COLO668 (cell line): ENCODE results near the gene LILRA5.
"Not testable (repeated sequence)": the region's sequence is repeated elsewhere in the genome, so short reads cannot be mapped to it uniquely, and the experiment has no call there.

ENCODE experiments used
- DNase-seq: peaks from one replicate; lab custom pipeline; 2025; ENCODE audit not compliant: unreplicated experiment; lab: John Stamatoyannopoulos, UW

LILRA5 gene

DNA sequence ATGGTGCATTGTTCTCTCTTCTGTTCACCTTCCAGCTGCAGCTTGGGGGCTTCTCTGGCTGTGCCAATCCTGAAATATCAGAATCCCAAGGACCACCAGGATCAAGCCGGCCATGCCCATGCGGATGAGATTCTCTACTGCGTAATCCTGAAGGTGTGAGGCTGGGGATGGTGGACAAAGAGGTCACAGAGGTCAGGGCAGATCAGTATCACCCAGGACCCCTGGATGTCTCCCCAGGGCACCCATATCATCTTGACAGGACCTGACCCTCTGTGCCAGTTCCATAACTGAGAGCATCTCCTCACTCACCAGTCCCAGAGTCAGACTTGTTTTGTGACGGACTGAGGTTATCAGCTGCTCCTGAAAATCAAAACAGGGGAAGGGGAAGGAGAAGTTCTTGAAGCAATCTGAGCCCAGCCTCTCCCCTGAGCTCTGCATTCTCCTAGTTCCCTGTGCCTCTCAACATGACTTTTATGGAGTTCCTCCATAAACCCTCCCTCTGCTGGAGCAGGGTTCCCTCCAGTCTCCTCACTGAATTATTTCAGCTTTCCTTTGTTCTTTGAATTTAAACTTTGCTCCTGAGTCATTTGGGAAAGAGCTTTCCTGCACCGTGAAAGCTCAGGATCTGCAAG is 5.5 kb downstream of the LILRA5 start:
- DNase-seq: no peak

DNA sequence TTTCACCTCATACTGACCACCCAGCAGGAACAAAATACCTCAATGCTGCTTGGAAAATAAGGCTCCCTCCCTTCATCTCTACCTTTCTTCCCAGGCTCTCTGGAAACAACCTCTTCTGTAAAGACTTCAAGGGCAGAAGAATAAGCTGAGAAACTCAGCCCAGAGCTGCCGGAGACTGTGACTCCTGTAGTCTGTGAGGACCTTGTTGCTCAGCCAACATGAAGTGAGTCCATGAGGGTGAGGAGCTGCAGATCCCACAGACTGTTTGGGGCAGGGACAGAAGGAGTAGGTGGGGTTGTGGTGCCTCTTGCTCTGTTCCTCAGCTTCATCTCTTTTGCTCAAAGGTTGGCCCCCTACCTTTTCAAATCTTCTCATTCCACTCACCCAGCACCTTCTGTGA is 7.8 kb downstream of the LILRA5 start:
- no peak for DNase-seq

DNA sequence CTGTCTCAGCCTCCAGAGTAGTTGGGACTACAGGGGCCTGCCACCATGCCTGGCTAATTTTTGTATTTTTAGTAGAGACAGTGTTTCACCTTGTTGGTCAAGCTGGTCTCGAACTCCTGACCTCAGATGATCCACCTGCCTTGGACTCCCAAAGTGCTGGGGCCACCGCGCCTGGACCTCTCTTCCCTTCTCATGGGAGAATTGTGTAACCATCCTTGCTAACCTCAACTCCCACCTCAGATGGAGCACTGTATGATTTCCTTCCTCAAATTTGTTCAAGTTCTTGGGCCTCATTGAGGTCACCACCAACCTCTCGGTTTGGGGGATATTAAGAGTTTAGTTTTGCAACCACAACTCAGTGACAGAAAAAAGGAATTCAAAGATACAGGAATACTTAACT is 10.7 kb downstream of the LILRA5 start:
- DNase-seq: no peak

DNA sequence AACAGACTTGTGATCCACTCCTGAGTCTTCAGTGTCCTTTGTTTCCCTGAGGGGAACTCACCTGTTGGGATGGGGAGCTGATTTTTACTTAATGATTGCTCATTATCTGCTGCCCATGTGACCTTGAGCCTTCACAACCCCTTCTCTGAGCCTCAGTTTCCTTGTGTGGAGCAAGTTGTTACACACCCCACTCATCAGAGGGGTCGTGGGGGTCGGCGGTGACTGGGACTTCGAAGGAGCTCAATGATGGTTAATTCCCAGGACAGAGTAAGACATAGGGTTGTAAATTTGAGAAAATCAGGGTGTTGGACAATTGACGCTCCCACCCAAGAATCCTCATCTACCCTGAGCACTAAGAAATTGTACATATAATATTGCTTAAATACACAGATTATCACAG is 13.5 kb downstream of the LILRA5 start:
- no peak for DNase-seq

- DNase-seq: no peak
Measured at GRCh38 chr19:54299126-54299498, 13.9 kb downstream of the LILRA5 start.

- no peak for DNase-seq
Measured at GRCh38 chr19:54298357-54299125, 14.4 kb downstream of the LILRA5 start.

- DNase-seq: no peak
Measured at GRCh38 chr19:54297759-54298305, 15.1 kb downstream of the LILRA5 start.

GRCh38 chr19:54294539-54294938 is 18.4 kb downstream of the LILRA5 start:
- no peak for DNase-seq

GRCh38 chr19:54289160-54289559 is 23.8 kb downstream of the LILRA5 start:
- DNase-seq: not testable (repeated sequence)

GRCh38 chr19:54287456-54287855 is 25.5 kb downstream of the LILRA5 start:
- no peak for DNase-seq

DNA sequence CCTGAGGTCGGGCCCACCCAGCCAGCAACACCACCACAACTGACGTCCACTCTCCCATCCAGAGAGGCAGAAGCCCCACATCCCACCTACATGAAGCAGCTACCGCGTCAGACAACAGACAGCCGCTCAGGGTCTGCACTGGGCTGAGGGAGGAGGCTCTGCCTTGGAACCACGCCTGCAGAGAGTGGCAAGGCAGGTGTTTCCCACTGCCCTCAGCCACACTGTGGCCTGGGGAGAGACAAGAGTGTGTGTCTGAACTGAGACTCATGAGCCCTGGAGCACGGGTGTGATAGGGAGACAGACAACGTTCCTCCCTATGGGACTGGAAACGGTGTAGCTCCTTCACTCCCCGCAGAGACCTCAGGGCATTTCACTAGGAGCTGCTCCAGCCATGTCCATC is 26.7 kb downstream of the LILRA5 start:
- DNase-seq: not testable (repeated sequence)

DNA sequence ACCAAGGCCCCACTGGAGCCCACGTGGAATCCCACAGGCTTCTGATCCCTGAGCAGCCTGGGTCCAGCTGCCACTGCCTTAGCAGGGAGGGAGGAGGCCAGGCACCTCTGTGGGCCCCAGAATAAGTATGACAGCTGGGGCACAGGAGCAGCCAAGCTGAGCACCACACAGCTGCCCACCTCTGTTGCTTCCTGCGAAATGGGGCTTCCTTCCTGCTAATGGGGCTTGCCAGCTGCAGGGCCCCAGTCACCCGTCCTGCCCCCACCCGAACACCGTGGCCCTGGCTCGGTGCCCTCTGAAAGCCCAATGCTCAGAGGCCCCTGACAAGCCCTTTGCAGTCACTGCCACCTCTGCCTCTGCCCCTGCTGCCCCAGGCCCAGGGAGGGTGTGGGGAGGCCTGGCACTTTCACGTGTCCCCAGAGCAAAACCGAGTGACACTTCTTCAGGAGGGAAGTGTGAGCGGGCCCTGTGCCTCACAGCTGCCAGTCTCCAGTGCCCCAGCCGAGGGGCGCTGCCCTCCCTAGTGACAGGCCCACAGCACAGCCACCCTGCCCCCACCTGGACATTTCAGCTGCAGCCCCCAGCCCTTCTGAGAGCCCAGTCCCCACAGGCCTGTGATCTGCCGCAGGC is 27.4 kb downstream of the LILRA5 start:
- DNase-seq: not testable (repeated sequence)

DNA sequence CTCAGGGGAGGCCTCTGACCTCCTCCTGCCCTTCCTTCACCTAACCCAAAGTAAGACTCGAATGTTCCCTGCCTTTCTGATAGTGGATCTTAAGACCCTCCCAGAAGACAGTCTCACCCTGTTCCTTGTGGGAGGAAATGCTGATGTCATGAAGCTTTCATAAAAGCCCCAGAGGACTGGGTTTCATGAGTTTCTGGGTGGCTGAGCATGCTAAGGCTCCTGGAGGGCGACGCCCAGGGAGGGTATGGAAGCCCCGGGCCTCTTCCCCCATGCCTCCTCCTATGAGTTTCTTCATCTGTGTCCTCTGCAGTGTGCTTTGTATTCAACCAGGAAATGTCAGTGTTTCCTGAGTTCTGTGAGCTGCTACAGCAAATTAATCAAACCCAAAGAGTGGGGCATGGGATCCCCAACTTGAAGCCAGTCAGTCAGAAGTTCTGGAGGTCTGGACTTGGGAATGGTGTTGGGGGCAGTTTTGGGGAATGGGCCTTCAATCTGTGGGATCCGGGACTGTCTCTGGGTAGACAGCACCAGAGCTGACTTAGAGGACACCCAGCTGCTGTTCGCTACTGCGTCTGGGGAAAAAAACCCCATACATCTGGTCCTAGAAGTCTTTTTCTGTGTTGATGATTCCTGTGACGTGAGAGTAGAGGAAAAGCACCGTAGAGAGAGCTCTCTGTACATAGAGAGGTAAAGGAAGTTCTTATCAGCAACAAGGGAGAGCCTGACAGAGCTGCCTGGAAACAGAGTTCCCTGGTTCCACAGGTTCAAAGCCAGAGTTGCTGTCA is 30.1 kb downstream of the LILRA5 start:
- no peak for DNase-seq

GRCh38 chr19:54281729-54282075 is 31.3 kb downstream of the LILRA5 start:
- not testable (repeated sequence) for DNase-seq

GRCh38 chr19:54281007-54281728 is 31.8 kb downstream of the LILRA5 start, which contains the start of gene LILRB2:
TSS of gene LILRB2 (minus strand) at chr19:54281110. CDS start at chr19:54280496, 614 bp downstream.
- DNase-seq: no peak

GRCh38 chr19:54280441-54280840 is 32.5 kb downstream of the LILRA5 start:
- not testable (repeated sequence) for DNase-seq

DNA sequence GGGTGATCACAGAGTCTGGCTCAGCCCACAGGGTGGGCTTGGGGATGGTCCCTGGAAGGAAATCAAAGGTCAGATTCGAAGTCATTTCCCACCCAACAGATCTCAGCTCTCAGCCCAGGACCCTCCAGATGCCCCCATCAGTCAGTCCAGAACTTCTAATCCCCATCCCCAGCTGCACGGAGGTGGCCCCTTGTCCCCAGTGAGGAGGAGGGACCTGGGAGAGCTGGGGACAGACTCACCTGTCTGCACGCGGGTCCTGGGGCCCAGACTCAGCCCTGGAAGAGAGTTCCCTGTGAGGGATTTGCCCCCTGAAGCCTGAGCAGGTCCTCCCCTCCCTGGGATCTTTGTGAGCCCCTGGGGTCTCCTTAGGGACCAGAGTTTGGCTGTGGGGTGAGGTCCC is 32.9 kb downstream of the LILRA5 start:
- not testable (repeated sequence) for DNase-seq

- no peak for DNase-seq
Measured at GRCh38 chr19:54279406-54279962, 33.5 kb downstream of the LILRA5 start.

DNA sequence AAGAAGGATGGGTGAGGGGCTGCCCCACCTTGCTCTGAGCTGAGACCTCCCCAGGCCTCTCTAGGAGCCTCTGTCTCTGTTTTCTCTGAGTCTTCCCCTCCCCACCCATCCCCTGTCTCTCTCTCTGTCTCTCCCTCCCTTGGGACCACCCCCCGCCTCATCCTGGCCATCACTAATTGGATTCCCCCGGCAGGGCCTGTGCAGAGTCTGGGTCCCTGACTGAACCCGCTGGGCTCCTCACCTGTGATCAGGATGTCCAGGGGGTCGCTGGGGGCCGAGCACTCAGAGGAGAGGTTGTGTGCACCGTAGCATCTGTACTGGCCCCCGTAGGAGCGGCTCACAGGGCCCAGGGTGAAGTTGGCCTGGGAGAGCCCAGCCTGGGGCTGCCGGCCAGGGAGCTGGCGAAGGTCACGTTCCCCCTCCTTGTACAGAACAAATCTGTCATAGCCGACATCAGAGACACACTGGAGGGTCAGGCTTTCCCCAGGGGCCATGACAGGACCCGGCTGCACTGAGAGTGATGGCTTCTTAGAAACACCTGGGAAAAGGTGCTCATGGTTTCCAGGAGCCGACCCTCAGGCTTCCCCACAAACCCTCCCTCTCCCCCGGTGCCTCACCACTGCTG is 34.3 kb downstream of the LILRA5 start:
- not testable (repeated sequence) for DNase-seq

DNA sequence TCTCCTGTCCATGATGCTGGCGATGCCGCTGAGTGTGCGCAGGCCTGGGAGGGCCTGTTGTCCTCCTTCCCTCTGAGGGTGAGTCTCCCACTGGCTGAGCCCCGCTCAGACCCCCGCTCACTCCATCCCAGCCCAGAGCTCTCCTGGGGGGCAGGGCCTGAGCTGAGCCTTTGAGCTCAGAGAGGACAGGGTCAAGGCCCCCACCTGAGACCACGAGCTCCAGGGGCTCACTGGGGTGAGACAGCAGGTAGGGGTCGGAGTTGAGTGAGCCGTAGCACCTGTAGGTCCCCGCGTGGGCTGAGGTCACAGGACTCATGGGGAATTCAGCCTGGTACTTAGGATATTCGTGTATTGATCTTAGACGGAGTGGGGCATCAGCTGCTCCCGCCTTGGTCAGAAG is 34.9 kb downstream of the LILRA5 start:
- DNase-seq: not testable (repeated sequence)
